Fibroblast of mammary gland (primary cell): ENCODE measurements around the gene METTL14.

ENCODE experiments used
- DNase-seq: peaks from one replicate; pipeline ENCODE4 v3.0.0-alpha.2; 2010; ENCODE audit warnings: low read depth
- H3K4me3 ChIP-seq: 2 replicates; pipeline ENCODE4 v1.5.1; 2011; ENCODE audit warnings: low read depth, mild to moderate bottlenecking, low read length, moderate library complexity; ENCODE audit not compliant: control insufficient read depth
- CTCF ChIP-seq: conservative IDR thresholded peaks from 2 replicates; pipeline ENCODE4 v1.5.1; 2011; ENCODE audit warnings: low read depth, low read length, inconsistent platforms; ENCODE audit not compliant: control insufficient read depth, insufficient read depth

The METTL14 gene

GRCh38 chr4:118721752-118722151, 36.6 kb downstream of the METTL14 start:
- DNase-seq, result no peak
- no peak overlapping the region for H3K4me3 ChIP-seq
- TF ChIP-seq CTCF, result no peak

- no peak overlapping the region for H3K4me3 ChIP-seq
- DNase-seq, result no peak
- TF ChIP-seq CTCF, result no peak
These were observed 38.2 kb downstream of the METTL14 start for GRCh38 chr4:118723369-118723768.

- no peak for DNase-seq
- no peak overlapping the region for H3K4me3 ChIP-seq
- no peak for TF ChIP-seq CTCF
These were observed 42.2 kb downstream of the METTL14 start for GRCh38 chr4:118727360-118727759.

- H3K4me3 ChIP-seq, result no peak overlapping the region
- DNase-seq, result peak; percentile 72
- no peak for TF ChIP-seq CTCF
These were observed 44.4 kb downstream of the METTL14 start for GRCh38 chr4:118729287-118730286.

- TF ChIP-seq CTCF, result no peak
- DNase-seq, result no peak
- H3K4me3 ChIP-seq, result no peak overlapping the region
These were observed 45.5 kb downstream of the METTL14 start for GRCh38 chr4:118730683-118731082.

GRCh38 chr4:118732591-118733330, 47.6 kb downstream of the METTL14 start:
- no peak overlapping the region for H3K4me3 ChIP-seq
- TF ChIP-seq CTCF, result no peak
- peak; percentile 73 for DNase-seq
